K562 (cell line): ENCODE data around the gene CMIP. TPM values are rescaled to one million over a fixed set of nuclear protein-coding genes. Genes with fewer than 3 reads are reported as not detected.
A peak's percentile ranks its signal among the peaks of the same experiment; 100 is the strongest.

Experiments
- ATAC-seq: fragments of 200-7000 bp; cut with Tn5 transposase; 3 replicates; pipeline ENCODE4 v1.9.1; 2020; ENCODE audit warnings: moderate library complexity
- BruUV-seq: library from RNA; stranded (reverse); fragments of 400-500 nt; replicated peaks from 2 replicates; lab custom pipeline; 2021; lab: Mats Ljungman, UMichigan
- CTCF ChIA-PET: fragments of 300-600 bp; formaldehyde crosslinking; extraction: SDS; loops from one replicate; lab custom pipeline; 2021; ENCODE audit warnings: low intra/inter-chr PET ratio; lab: Yijun Ruan, JAX
- POLR2A ChIA-PET: fragments of 300-600, 350-650 bp; sonication (Branson Sonifier 250); formaldehyde crosslinking; extraction: SDS; loops from one replicate; lab custom pipeline; 2021; ENCODE audit warnings: antibody characterized with exemption, inconsistent platforms; lab: Yijun Ruan, JAX
- DNase-seq, 4 experiments: peaks; one replicate each; pipeline versions ENCODE4 v3.0.0 to v3.0.0-alpha.2; 2011 to 2018; ENCODE audit warnings: low spot score in 3 of 4, mixed read lengths in 3 of 4; ENCODE audit errors: extremely low read depth in 1 of 4
- FAIRE-seq: peaks from 2 replicates; lab custom pipeline; 2011; peaks lifted over from hg19 to GRCh38; lab: Jason Lieb, UNC
- H2AFZ ChIP-seq: 2 replicates; pipeline ENCODE4 v1.6.0; 2011; ENCODE audit warnings: low read depth, low read length, control low read depth, inconsistent platforms
- H3K27ac ChIP-seq: fragments of 200-600 bp; 3 replicates; pipeline ENCODE4 v1.8.0; 2011; ENCODE audit warnings: low read depth, mild to moderate bottlenecking, control low read depth, inconsistent platforms, low read length, moderate library complexity, mixed read lengths; ENCODE audit errors: extremely low read depth
- H3K27me3 ChIP-seq, 2 experiments: fragments of 300-600 bp in 1 of 2; 2 replicates in 1 of 2; 3 replicates in 1 of 2; pipeline versions ENCODE4 v1.6.0 to v1.8.0; 2011; ENCODE audit warnings: inconsistent platforms in 2 of 2, low read length in 2 of 2, mild to moderate bottlenecking in 1 of 2, mixed read lengths in 1 of 2, moderate library complexity in 1 of 2; ENCODE audit not compliant: control insufficient read depth in 2 of 2, insufficient read depth in 2 of 2
- H3K36me3 ChIP-seq: fragments of 300-600 bp; 3 replicates; pipeline ENCODE4 v1.8.0; 2011; ENCODE audit warnings: mild to moderate bottlenecking, low read length, inconsistent platforms; ENCODE audit not compliant: control insufficient read depth, insufficient read depth
- H3K4me1 ChIP-seq, 2 experiments: fragments of 200-600 bp in 1 of 2; replicated peaks in 1 of 2; 2 replicates in 1 of 2; 3 replicates in 1 of 2; pipeline versions ENCODE4 v1.5.1 to v1.8.0; 2011; ENCODE audit warnings: inconsistent platforms in 2 of 2, low read length in 2 of 2, mild to moderate bottlenecking in 1 of 2, mixed read lengths in 1 of 2, moderate library complexity in 1 of 2; ENCODE audit not compliant: control insufficient read depth in 2 of 2, insufficient read depth in 2 of 2
- H3K4me2 ChIP-seq: 2 replicates; pipeline ENCODE4 v1.6.1; 2011; ENCODE audit warnings: low read length, control low read depth, inconsistent platforms, mixed read lengths; ENCODE audit not compliant: insufficient read depth
- H3K4me3 ChIP-seq: fragments of 200-600 bp; sonication (generic), shearing (Covaris generic); 2 replicates; pipeline ENCODE4 v1.5.1; 2016; ENCODE audit warnings: control low read depth, inconsistent platforms
- H3K79me2 ChIP-seq: fragments of 200-600 bp; 3 replicates; pipeline ENCODE4 v1.8.0; 2011; ENCODE audit warnings: low read length, inconsistent platforms; ENCODE audit not compliant: control insufficient read depth, insufficient read depth
- H3K9ac ChIP-seq, 2 experiments: 2 replicates each; pipeline versions ENCODE4 v1.6.0 to v1.6.1; 2011; ENCODE audit warnings: low read depth in 2 of 2, low read length in 2 of 2, control low read depth in 1 of 2, inconsistent platforms in 1 of 2, mild to moderate bottlenecking in 1 of 2, mixed read lengths in 1 of 2; ENCODE audit not compliant: insufficient read depth in 1 of 2
- H3K9me1 ChIP-seq: one replicate; pipeline ENCODE4 v1.6.0; 2011; ENCODE audit warnings: inconsistent platforms, mild to moderate bottlenecking, low read length, moderate library complexity; ENCODE audit not compliant: control insufficient read depth, insufficient read depth
- H3K9me3 ChIP-seq: replicated peaks from 2 replicates; pipeline ENCODE4 v1.5.1; 2011; ENCODE audit warnings: low read depth, low read length, inconsistent platforms; ENCODE audit not compliant: control insufficient read depth, insufficient read depth
- H4K20me1 ChIP-seq: replicated peaks from 2 replicates; pipeline ENCODE4 v1.6.1; 2011; ENCODE audit warnings: low read length, inconsistent platforms, mixed read lengths; ENCODE audit not compliant: control insufficient read depth, insufficient read depth
- BRCA1 ChIP-seq, 2 experiments: fragments of 450-650 bp in 1 of 2; sonication (generic) in 1 of 2; formaldehyde crosslinking in 1 of 2; IDR thresholded peaks; 2 replicates each; pipeline versions ENCODE4 v1.5.0 to v1.6.1; 2017 to 2020; ENCODE audit warnings: mild to moderate bottlenecking in 1 of 2, missing genetic modification reagents in 1 of 2
- HMGN3 ChIP-seq: IDR thresholded peaks from 2 replicates; pipeline ENCODE4 v1.6.1; 2011; ENCODE audit warnings: borderline replicate concordance, low read depth, mild to moderate bottlenecking, mixed read lengths, low read length; ENCODE audit not compliant: insufficient read length; ENCODE audit errors: extremely low read depth
- MAX ChIP-seq: sonication (generic); formaldehyde crosslinking; IDR thresholded peaks from 2 replicates; pipeline ENCODE4 v1.9.0; 2022; ENCODE audit warnings: mild to moderate bottlenecking, missing genetic modification reagents
- MTA3 ChIP-seq: fragments of 450-650 bp; formaldehyde crosslinking; IDR thresholded peaks from 2 replicates; pipeline ENCODE4 v1.6.1; 2017; ENCODE audit warnings: mild to moderate bottlenecking, borderline replicate concordance
- NFXL1 ChIP-seq: fragments of 450-650 bp; formaldehyde crosslinking; IDR thresholded peaks from 2 replicates; pipeline ENCODE4 v1.4.0; 2021; ENCODE audit warnings: mild to moderate bottlenecking
- NR0B1 ChIP-seq: fragments of 450-650 bp; IDR thresholded peaks from one replicate; pipeline ENCODE4 v1.6.1; 2018; ENCODE audit warnings: mild to moderate bottlenecking, moderate library complexity; ENCODE audit not compliant: partially characterized antibody
- PTBP1 ChIP-seq: fragments of 200-400 bp; formaldehyde crosslinking; IDR thresholded peaks from 2 replicates; pipeline ENCODE4 v1.6.1; 2017; ENCODE audit warnings: low read depth, low read length
- SAFB2 ChIP-seq: fragments of 200-400 bp; formaldehyde crosslinking; IDR thresholded peaks from 2 replicates; pipeline ENCODE4 v1.6.1; 2018; ENCODE audit warnings: borderline replicate concordance, low read length, low read depth, moderate library complexity; ENCODE audit not compliant: severe bottlenecking
- TGIF2 ChIP-seq: sonication (generic); formaldehyde crosslinking; IDR thresholded peaks from 2 replicates; pipeline ENCODE4 v1.8.1; 2022; ENCODE audit warnings: mild to moderate bottlenecking, missing genetic modification reagents, moderate library complexity
- U2AF1 ChIP-seq: fragments of 200-400 bp; formaldehyde crosslinking; optimal IDR thresholded peaks from 2 replicates; pipeline ENCODE3; 2017; ENCODE audit warnings: mild to moderate bottlenecking, low read depth, low read length, moderate library complexity
- ZBTB33 ChIP-seq: sonication (generic); formaldehyde crosslinking; IDR thresholded peaks from 2 replicates; pipeline ENCODE4 v1.8.1; 2023; ENCODE audit warnings: mild to moderate bottlenecking, missing genetic modification reagents
- ZFP36 ChIP-seq: fragments of 150-350 bp; IDR thresholded peaks from 2 replicates; pipeline ENCODE4 v1.6.1; 2018; ENCODE audit warnings: low read length, low read depth; ENCODE audit not compliant: partially characterized antibody
- ZNF282 ChIP-seq: sonication (generic); formaldehyde crosslinking; IDR thresholded peaks from 2 replicates; pipeline ENCODE4 v1.8.1; 2023; ENCODE audit warnings: missing genetic modification reagents
- ZNF398 ChIP-seq: fragments of 250-450 bp; sonication (Bioruptor Pico); IDR thresholded peaks from 2 replicates; pipeline ENCODE4 v1.8.0; 2021; ENCODE audit warnings: moderate library complexity, mild to moderate bottlenecking, inconsistent platforms
- ZNF57 ChIP-seq: fragments of 450-650 bp; formaldehyde crosslinking; IDR thresholded peaks from 2 replicates; pipeline ENCODE4 v1.4.0; 2020; ENCODE audit warnings: mild to moderate bottlenecking, moderate library complexity
- ZNF75A ChIP-seq: fragments of 450-650 bp; formaldehyde crosslinking; IDR thresholded peaks from 2 replicates; pipeline ENCODE4 v1.4.0; 2020; ENCODE audit warnings: mild to moderate bottlenecking
- WGBS: fragments of 100-300 bp; shearing (Covaris generic); methylation state at CpG from one replicate; pipeline ENCODE4 v1.1.6; 2016; ENCODE audit warnings: low coverage, mixed read lengths; ENCODE audit not compliant: insufficient coverage; ENCODE audit errors: missing lambda C conversion rate; 5-methylcytosine and 5-hydroxymethylcytosine counted together
- in situ Hi-C: fragments of 300-500 bp; cut with MboI; formaldehyde crosslinking; loops from 4 replicates; pipeline ENCODE4 v1.15.0; 2018; ENCODE audit warnings: inconsistent platforms, mixed read lengths
- intact Hi-C: fragments of 100-400 bp; cut with micrococcal nuclease; formaldehyde crosslinking; loops from 2 replicates; pipeline ENCODE4 v1.14.2; 2022
- polyA plus RNA-seq, 8 experiments: library from polyadenylated mRNA; depleted of rRNA in 4 of 8; stranded (reverse) in 5 of 8; unstranded in 3 of 8; fragments of >200 nt; fragmentation: Nextera tagmentation in 2 of 8; fragmentation: Illumina TruSeq in 1 of 8; extraction: Ambion mirVana in 2 of 8; extraction: Trizol in 1 of 8; gene quantifications; 2 replicates each; pipeline versions ENCODE4 v1.2.1 to v1.2.3, GENCODE V29; 2011 to 2014; ENCODE audit warnings: inconsistent platforms in 1 of 8, missing spikeins in 1 of 8
- total RNA-seq, 7 experiments: library from RNA; depleted of rRNA in 6 of 7; stranded (reverse); fragments of >200 nt in 6 of 7; fragmentation: Illumina TruSeq in 2 of 7; extraction: Trizol in 2 of 7; gene quantifications; 2 replicates each; pipeline versions ENCODE4 v1.2.1 to v1.2.3, GENCODE V29; 2011 to 2021; ENCODE audit warnings: low replicate concordance in 1 of 7

Gene CMIP
- total and polyA plus RNA-seq, 9 of the 15 experiments (the other 6 are each of a cell fraction or from before 2014, with no cell fraction given) = 0.94 to 82.5 (median 10.3) TPM

- no TSS peak for BruUV-seq
- intact Hi-C loops (no loop called here), in situ Hi-C loops (no loop called here)
- peak overlapping the region in 1 of 2 experiments; percentile 69; a peak in 2 of 4 replicates for H3K9ac ChIP-seq
- no peaks in the 10 kb centered on the region for H3K9me3 ChIP-seq
- FAIRE-seq (no peak), DNase-seq (no peak), ATAC-seq (no peak)
- peaks cover 6% of the 10 kb centered on the region for H3K9me1 ChIP-seq
- no peak overlapping the region for H3K27ac ChIP-seq
- 78% methylated on average over 19 of the region's 19 CpGs for WGBS
- H3K4me1 ChIP-seq = peaks cover 10 to 19% of the 10 kb centered on the region in 2 experiments
- peaks cover 85% of the 10 kb centered on the region for H3K79me2 ChIP-seq
- H3K4me3 ChIP-seq = no peak overlapping the region
- H3K4me2 ChIP-seq = no peak overlapping the region
- ChIA-PET CTCF (no interaction called here), POLR2A (interaction anchor here (0.7 kb wide), 2 partner anchors 8 to 82 kb away, joined by 3 read pairs; no protein-coding TSS in a partner anchor)
- H4K20me1 ChIP-seq = peaks cover 13% of the 10 kb centered on the region
- peaks cover 9% of the 10 kb centered on the region; the same call in 1 of the 3 replicates for H3K36me3 ChIP-seq
- H2AFZ ChIP-seq = no peak overlapping the region
- H3K27me3 ChIP-seq = no peaks in the 10 kb centered on the region
- TF ChIP-seq TGIF2 (no peak), MAX (peak; percentile 49), ZFP36 (no peak), ZNF282 (CRISPR knock-in tag) (no peak), ZNF75A (CRISPR knock-in tag) (no peak), U2AF1 (no peak), ZBTB33 (CRISPR knock-in tag) (0 out of 2 replicates have a peak, but pooled peaks have one; percentile 61), BRCA1 (IDR thresholded peaks at IDR 0.05) (no peak), BRCA1 (CRISPR knock-in tag; IDR thresholded peaks at IDR 0.05) (no peak), NR0B1 (no peak), MTA3 (no peak), PTBP1 (no peak), HMGN3 (no peak), NFXL1 (CRISPR knock-in tag) (no peak), ZNF57 (no peak), ZNF398 (CRISPR knock-in tag) (no peak), SAFB2 (no peak)
Measured at GRCh38 chr16:81532491-81533174, 88.0 kb downstream of the CMIP start.
